ENCODE data around the gene PLTP.
A peak's percentile ranks its signal among the peaks of the same experiment; 100 is the strongest.

DNA sequence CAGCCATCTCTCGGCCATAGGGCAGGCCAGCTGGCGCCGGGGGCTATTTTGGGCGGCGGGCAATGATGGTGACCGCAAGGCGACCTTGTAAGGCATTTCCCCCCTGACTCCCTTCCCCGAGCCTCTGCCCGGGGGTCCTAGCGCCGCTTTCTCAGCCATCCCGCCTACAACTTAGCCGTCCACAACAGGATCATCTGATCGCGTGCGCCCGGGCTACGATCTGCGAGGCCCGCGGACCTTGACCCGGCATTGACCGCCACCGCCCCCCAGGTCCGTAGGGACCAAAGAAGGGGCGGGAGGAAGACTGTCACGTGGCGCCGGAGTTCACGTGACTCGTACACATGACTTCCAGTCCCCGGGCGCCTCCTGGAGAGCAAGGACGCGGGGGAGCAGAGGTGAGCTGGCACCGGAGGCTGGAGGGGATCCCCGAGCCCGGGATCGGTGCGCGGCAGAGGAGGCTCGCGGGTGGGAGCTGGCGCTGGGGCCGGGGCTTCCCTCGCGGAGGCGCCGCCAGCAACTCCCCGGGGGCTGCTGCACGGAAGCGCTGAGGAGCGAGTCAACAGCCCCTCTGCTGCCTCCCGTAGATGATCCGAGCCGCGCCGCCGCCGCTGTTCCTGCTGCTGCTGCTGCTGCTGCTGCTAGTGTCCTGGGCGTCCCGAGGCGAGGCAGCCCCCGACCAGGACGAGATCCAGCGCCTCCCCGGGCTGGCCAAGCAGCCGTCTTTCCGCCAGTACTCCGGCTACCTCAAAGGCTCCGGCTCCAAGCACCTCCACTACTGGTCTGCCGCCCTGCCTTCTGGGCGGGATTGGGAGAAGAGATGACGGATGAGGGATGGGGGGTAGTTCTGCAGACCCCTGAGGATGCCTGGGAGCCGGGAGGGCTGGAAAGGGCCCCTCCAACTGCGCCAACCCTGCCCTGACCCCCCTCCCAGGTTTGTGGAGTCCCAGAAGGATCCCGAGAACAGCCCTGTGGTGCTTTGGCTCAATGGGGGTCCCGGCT is 20.7 kb downstream of the PLTP start, which contains the start of the genes CTSA and NEURL2:
- TF ChIP-seq POLR2A (IDR thresholded peaks at IDR 0.05; ENCODE audit: borderline replicate concordance, extremely low read depth, insufficient read depth, insufficient read length) (no peak), CTCF (IDR thresholded peaks at IDR 0.05 in 2 of 3, conservative IDR thresholded peaks at IDR 0.05 in 1 of 3; ENCODE audit: borderline replicate concordance in 1 of 3, insufficient read depth in 1 of 3, low read depth in 2 of 3, low read length in 2 of 3) (no peak), JUND (IDR thresholded peaks at IDR 0.05) (no peak), POLR2AphosphoS5 (IDR thresholded peaks at IDR 0.05; ENCODE audit: low read depth, low read length) (peak; percentile 57), YY1 (IDR thresholded peaks at IDR 0.05; ENCODE audit: extremely low read depth, insufficient replicate concordance, low read depth, low read length) (peak; percentile 87), FOSL1 (IDR thresholded peaks at IDR 0.05; ENCODE audit: low read depth) (no peak), ZNF274 (IDR thresholded peaks at IDR 0.05; ENCODE audit: low read depth, low read length) (no peak), RAD21 (IDR thresholded peaks at IDR 0.05; ENCODE audit: low read depth) (no peak), SRF (IDR thresholded peaks at IDR 0.05; ENCODE audit: low read depth) (no peak)
- TF ChIP-seq, protein P1, sequence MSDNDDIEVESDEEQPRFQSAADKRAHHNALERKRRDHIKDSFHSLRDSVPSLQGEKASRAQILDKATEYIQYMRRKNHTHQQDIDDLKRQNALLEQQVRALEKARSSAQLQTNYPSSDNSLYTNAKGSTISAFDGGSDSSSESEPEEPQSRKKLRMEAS (IDR thresholded peaks at IDR 0.05), result peak; percentile 87
- TF ChIP-seq, protein P2, sequence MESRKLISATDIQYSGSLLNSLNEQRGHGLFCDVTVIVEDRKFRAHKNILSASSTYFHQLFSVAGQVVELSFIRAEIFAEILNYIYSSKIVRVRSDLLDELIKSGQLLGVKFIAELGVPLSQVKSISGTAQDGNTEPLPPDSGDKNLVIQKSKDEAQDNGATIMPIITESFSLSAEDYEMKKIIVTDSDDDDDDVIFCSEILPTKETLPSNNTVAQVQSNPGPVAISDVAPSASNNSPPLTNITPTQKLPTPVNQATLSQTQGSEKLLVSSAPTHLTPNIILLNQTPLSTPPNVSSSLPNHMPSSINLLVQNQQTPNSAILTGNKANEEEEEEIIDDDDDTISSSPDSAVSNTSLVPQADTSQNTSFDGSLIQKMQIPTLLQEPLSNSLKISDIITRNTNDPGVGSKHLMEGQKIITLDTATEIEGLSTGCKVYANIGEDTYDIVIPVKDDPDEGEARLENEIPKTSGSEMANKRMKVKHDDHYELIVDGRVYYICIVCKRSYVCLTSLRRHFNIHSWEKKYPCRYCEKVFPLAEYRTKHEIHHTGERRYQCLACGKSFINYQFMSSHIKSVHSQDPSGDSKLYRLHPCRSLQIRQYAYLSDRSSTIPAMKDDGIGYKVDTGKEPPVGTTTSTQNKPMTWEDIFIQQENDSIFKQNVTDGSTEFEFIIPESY (IDR thresholded peaks at IDR 0.05; ENCODE audit: extremely low read depth, insufficient replicate concordance, low read length), result no peak

All from HCT116 (cell line).